Gastrocnemius medialis (tissue), 4 donors: Measurements from ENCODE around the gene WDFY2.

Experiments used
- CTCF ChIP-seq, 5 experiments: fragments of 450-650 bp in 3 of 5; fragments of 200-600 bp in 2 of 5; sonication (generic) in 2 of 5; IDR thresholded peaks in 4 of 5; conservative IDR thresholded peaks in 1 of 5; 1 replicate in 4 of 5; 2 replicates in 1 of 5; pipeline ENCODE4 v1.5.1; 2016 to 2019; ENCODE audit warnings: antibody characterized with exemption in 5 of 5, mild to moderate bottlenecking in 3 of 5, moderate library complexity in 3 of 5
- POLR2A ChIP-seq, 2 donors: fragments of 450-650 bp; IDR thresholded peaks; one replicate each; pipeline ENCODE4 v1.6.1; 2017; ENCODE audit warnings: antibody characterized with exemption in 2 of 2, mild to moderate bottlenecking in 2 of 2, moderate library complexity in 2 of 2

- TF ChIP-seq CTCF (IDR thresholded peaks at IDR 0.05 in 4 of 5, conservative IDR thresholded peaks at IDR 0.05 in 1 of 5) (no peak), POLR2A (IDR thresholded peaks at IDR 0.05) (no peak)
Observed at GRCh38 chr13:51767100-51767499, 182.8 kb downstream of the WDFY2 start.
